GM23338 (cell line): ENCODE measurements around the gene ABCC3. TPM values are rescaled to one million over a fixed set of nuclear protein-coding genes. Genes with fewer than 3 reads are reported as not detected.

Source experiments
- ATAC-seq: fragments of 200-7000 bp; cut with Tn5 transposase; 3 replicates; pipeline ENCODE4 v1.9.1; 2020
- DNase-seq: peaks from one replicate; pipeline ENCODE4 v3.0.0-alpha.2; 2015; ENCODE audit warnings: low spot score
- H2AFZ ChIP-seq: fragments of 200-600 bp; sonication (generic); 2 replicates; pipeline ENCODE4 v1.8.0; 2016; ENCODE audit warnings: antibody characterized with exemption, mild to moderate bottlenecking, moderate library complexity
- H3F3A ChIP-seq: fragments of 200-600 bp; sonication (generic); replicated peaks from 2 replicates; pipeline ENCODE4 v1.8.0; 2017; ENCODE audit warnings: antibody characterized with exemption, mixed run types, low read depth
- H3K27ac ChIP-seq: fragments of 200-600 bp; sonication (generic); 2 replicates; pipeline ENCODE4 v1.6.1; 2016; ENCODE audit warnings: low read depth
- H3K27me3 ChIP-seq: fragments of 200-600 bp; sonication (generic); 2 replicates; pipeline ENCODE4 v1.8.0; 2016; ENCODE audit warnings: mild to moderate bottlenecking, mixed run types, moderate library complexity; ENCODE audit not compliant: insufficient read depth
- H3K36me3 ChIP-seq: fragments of 200-600 bp; sonication (generic); 2 replicates; pipeline ENCODE4 v1.8.0; 2016; ENCODE audit warnings: mild to moderate bottlenecking; ENCODE audit not compliant: insufficient read depth
- H3K4me1 ChIP-seq: fragments of 200-600 bp; sonication (generic); 2 replicates; pipeline ENCODE4 v1.8.0; 2016; ENCODE audit warnings: mild to moderate bottlenecking, moderate library complexity; ENCODE audit not compliant: insufficient read depth
- H3K4me2 ChIP-seq: fragments of 200-600 bp; sonication (generic); 2 replicates; pipeline ENCODE4 v1.7.1; 2017; ENCODE audit warnings: mixed run types
- H3K4me3 ChIP-seq: fragments of 200-600 bp; sonication (generic); 2 replicates; pipeline ENCODE4 v1.6.1; 2016; ENCODE audit warnings: mixed run types
- H3K79me2 ChIP-seq: fragments of 200-600 bp; sonication (generic); replicated peaks from 2 replicates; pipeline ENCODE4 v1.8.0; 2017; ENCODE audit warnings: mild to moderate bottlenecking; ENCODE audit not compliant: insufficient read depth
- H3K9me2 ChIP-seq: fragments of 200-600 bp; sonication (generic); 2 replicates; pipeline ENCODE4 v1.8.0; 2017; ENCODE audit not compliant: insufficient read depth
- H4K20me1 ChIP-seq: fragments of 200-600 bp; sonication (generic); replicated peaks from 2 replicates; pipeline ENCODE4 v1.8.0; 2017; ENCODE audit warnings: mild to moderate bottlenecking; ENCODE audit not compliant: insufficient read depth
- H3K27ac Mint-ChIP-seq: 2 replicates; pipeline ENCODE4 v1.8.0; 2020; ENCODE audit warnings: inconsistent platforms, mild to moderate bottlenecking, moderate library complexity, mixed read lengths
- H3K27me3 Mint-ChIP-seq: 3 replicates; pipeline ENCODE4 v1.8.0; 2022; ENCODE audit warnings: low read depth, mild to moderate bottlenecking, moderate library complexity, mixed read lengths, inconsistent platforms; ENCODE audit not compliant: insufficient read depth, poor library complexity
- H3K36me3 Mint-ChIP-seq: 3 replicates; pipeline ENCODE4 v1.8.0; 2021; ENCODE audit warnings: low read depth, mild to moderate bottlenecking, inconsistent platforms, moderate library complexity, mixed read lengths
- H3K4me1 Mint-ChIP-seq: 3 replicates; pipeline ENCODE4 v1.8.0; 2020; ENCODE audit warnings: mild to moderate bottlenecking, inconsistent platforms, mixed read lengths
- H3K4me3 Mint-ChIP-seq: 3 replicates; pipeline ENCODE4 v1.8.0; 2021; ENCODE audit warnings: moderate library complexity, mild to moderate bottlenecking, inconsistent platforms, mixed read lengths
- H3K9me3 Mint-ChIP-seq: 3 replicates; pipeline ENCODE4 v1.8.0; 2020; ENCODE audit warnings: moderate library complexity, mild to moderate bottlenecking, inconsistent platforms, mixed read lengths
- EZH2 ChIP-seq: fragments of 200-600 bp; sonication (generic); IDR thresholded peaks from one replicate; pipeline ENCODE4 v1.8.0; 2017; ENCODE audit warnings: antibody characterized with exemption, mild to moderate bottlenecking, low read depth; ENCODE audit not compliant: unreplicated experiment
- JUNB ChIP-seq: IDR thresholded peaks from one replicate; pipeline ENCODE4 v1.6.1; 2016; ENCODE audit warnings: antibody characterized with exemption; ENCODE audit not compliant: unreplicated experiment
- STAT1 ChIP-seq: IDR thresholded peaks from one replicate; pipeline ENCODE4 v1.6.1; 2016; ENCODE audit warnings: antibody characterized with exemption; ENCODE audit not compliant: unreplicated experiment
- polyA plus RNA-seq: library from polyadenylated mRNA; unstranded; fragments of >200 nt; fragmentation: Nextera tagmentation; extraction: Ambion mirVana; gene quantifications from 2 replicates; pipeline ENCODE4 v1.2.1, GENCODE V29; 2016
- total RNA-seq: library from RNA; depleted of rRNA; stranded (reverse); fragments of >200 nt; shearing (Covaris generic); gene quantifications from 2 replicates; pipeline ENCODE4 v1.2.3, GENCODE V29; 2014
- TF ChIP-seq, protein P1 (sequence below): fragments of 250-450 bp; sonication (Bioruptor Pico); IDR thresholded peaks from 2 replicates; pipeline ENCODE4 v1.5.0; 2020; ENCODE audit warnings: mild to moderate bottlenecking, moderate library complexity
- TF ChIP-seq, protein P2 (sequence below), 2 experiments: fragments of 200-600 bp in 1 of 2; sonication (generic) in 1 of 2; conservative IDR thresholded peaks; 2 replicates each; pipeline versions ENCODE4 v1.5.1 to v1.6.1; 2016 to 2017; ENCODE audit warnings: antibody characterized with exemption in 2 of 2, low read depth in 2 of 2, mild to moderate bottlenecking in 2 of 2, moderate library complexity in 1 of 2

Gene ABCC3
- total and polyA plus RNA-seq, 2 experiments from 2014 or later = not detected

DNA sequence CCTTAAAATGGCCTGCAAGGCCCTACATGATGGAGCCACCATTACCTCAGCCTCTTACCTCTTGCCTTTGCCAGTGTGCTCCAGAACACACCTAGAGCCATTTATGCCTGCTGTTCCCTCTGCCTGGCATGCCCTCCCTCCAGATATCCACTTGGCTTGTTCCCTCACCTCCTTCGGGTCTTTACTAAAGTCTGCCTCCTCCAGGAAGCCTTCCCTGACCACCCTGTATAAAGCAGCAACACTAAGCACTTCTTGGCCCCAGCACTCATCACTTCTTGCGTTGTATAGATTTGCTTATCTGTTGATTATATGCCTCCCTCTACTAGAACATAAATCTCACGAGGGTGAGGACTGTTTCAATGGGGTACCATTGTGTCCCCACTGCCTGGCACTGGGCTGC lies 47.8 kb downstream of the ABCC3 start (continued):
- TF ChIP-seq, protein P1, sequence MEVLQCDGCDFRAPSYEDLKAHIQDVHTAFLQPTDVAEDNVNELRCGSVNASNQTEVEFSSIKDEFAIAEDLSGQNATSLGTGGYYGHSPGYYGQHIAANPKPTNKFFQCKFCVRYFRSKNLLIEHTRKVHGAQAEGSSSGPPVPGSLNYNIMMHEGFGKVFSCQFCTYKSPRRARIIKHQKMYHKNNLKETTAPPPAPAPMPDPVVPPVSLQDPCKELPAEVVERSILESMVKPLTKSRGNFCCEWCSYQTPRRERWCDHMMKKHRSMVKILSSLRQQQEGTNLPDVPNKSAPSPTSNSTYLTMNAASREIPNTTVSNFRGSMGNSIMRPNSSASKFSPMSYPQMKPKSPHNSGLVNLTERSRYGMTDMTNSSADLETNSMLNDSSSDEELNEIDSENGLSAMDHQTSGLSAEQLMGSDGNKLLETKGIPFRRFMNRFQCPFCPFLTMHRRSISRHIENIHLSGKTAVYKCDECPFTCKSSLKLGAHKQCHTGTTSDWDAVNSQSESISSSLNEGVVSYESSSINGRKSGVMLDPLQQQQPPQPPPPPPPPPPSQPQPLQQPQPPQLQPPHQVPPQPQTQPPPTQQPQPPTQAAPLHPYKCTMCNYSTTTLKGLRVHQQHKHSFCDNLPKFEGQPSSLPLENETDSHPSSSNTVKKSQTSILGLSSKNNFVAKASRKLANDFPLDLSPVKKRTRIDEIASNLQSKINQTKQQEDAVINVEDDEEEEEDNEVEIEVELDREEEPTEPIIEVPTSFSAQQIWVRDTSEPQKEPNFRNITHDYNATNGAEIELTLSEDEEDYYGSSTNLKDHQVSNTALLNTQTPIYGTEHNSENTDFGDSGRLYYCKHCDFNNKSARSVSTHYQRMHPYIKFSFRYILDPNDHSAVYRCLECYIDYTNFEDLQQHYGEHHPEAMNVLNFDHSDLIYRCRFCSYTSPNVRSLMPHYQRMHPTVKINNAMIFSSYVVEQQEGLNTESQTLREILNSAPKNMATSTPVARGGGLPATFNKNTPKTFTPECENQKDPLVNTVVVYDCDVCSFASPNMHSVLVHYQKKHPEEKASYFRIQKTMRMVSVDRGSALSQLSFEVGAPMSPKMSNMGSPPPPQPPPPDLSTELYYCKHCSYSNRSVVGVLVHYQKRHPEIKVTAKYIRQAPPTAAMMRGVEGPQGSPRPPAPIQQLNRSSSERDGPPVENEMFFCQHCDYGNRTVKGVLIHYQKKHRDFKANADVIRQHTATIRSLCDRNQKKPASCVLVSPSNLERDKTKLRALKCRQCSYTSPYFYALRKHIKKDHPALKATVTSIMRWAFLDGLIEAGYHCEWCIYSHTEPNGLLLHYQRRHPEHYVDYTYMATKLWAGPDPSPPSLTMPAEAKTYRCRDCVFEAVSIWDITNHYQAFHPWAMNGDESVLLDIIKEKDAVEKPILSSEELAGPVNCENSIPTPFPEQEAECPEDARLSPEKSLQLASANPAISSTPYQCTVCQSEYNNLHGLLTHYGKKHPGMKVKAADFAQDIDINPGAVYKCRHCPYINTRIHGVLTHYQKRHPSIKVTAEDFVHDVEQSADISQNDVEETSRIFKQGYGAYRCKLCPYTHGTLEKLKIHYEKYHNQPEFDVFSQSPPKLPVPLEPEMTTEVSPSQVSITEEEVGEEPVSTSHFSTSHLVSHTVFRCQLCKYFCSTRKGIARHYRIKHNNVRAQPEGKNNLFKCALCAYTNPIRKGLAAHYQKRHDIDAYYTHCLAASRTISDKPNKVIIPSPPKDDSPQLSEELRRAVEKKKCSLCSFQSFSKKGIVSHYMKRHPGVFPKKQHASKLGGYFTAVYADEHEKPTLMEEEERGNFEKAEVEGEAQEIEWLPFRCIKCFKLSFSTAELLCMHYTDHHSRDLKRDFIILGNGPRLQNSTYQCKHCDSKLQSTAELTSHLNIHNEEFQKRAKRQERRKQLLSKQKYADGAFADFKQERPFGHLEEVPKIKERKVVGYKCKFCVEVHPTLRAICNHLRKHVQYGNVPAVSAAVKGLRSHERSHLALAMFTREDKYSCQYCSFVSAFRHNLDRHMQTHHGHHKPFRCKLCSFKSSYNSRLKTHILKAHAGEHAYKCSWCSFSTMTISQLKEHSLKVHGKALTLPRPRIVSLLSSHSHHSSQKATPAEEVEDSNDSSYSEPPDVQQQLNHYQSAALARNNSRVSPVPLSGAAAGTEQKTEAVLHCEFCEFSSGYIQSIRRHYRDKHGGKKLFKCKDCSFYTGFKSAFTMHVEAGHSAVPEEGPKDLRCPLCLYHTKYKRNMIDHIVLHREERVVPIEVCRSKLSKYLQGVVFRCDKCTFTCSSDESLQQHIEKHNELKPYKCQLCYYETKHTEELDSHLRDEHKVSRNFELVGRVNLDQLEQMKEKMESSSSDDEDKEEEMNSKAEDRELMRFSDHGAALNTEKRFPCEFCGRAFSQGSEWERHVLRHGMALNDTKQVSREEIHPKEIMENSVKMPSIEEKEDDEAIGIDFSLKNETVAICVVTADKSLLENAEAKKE (CRISPR knock-in tag) = no peak

DNA sequence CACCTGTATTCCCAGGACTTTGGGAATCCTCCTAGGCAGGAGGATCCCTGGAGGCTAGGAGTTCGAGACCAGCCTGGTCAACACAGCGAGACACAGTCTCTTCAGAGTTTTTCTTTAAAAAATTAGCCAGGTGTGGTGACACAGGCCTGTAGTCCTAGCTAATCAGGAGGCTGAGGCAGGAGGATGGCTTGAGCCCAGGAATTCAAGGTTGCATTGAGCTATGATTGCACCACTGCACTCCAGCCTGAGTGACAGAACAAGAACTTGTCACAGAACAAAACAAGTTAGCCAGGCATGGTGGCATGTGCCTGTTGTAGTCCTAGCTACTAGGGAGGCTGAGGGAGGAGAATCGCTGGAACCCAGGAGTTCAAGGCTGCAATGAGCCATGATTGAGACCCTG lies 48.3 kb downstream of the ABCC3 start:
- peaks cover 26% of the 10 kb centered on the region for H3K4me1 Mint-ChIP-seq
- TF ChIP-seq STAT1 (no peak), JUNB (no peak), EZH2 (no peak)
- TF ChIP-seq, protein P1 (CRISPR knock-in tag) = no peak
- TF ChIP-seq, protein P2, sequence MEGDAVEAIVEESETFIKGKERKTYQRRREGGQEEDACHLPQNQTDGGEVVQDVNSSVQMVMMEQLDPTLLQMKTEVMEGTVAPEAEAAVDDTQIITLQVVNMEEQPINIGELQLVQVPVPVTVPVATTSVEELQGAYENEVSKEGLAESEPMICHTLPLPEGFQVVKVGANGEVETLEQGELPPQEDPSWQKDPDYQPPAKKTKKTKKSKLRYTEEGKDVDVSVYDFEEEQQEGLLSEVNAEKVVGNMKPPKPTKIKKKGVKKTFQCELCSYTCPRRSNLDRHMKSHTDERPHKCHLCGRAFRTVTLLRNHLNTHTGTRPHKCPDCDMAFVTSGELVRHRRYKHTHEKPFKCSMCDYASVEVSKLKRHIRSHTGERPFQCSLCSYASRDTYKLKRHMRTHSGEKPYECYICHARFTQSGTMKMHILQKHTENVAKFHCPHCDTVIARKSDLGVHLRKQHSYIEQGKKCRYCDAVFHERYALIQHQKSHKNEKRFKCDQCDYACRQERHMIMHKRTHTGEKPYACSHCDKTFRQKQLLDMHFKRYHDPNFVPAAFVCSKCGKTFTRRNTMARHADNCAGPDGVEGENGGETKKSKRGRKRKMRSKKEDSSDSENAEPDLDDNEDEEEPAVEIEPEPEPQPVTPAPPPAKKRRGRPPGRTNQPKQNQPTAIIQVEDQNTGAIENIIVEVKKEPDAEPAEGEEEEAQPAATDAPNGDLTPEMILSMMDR (conservative IDR thresholded peaks at IDR 0.05; ENCODE audit: low read depth in 2 of 2) = no peak
- no peaks in the 10 kb centered on the region for H3K9me2 ChIP-seq
- 0 out of 2 replicates have a peak, but pooled peaks cover 3% of the 10 kb centered on the region for H3K4me1 ChIP-seq
- H3K27ac Mint-ChIP-seq = no peak overlapping the region
- no peaks in the 10 kb centered on the region for H3K27me3 ChIP-seq
- H3K27ac ChIP-seq = no peak overlapping the region
- no peaks in the 10 kb centered on the region for H3K79me2 ChIP-seq
- H3F3A ChIP-seq = no peaks in the 10 kb centered on the region
- H3K4me3 ChIP-seq = no peak overlapping the region
- DNase-seq (no peak), ATAC-seq (no peak)
- peaks cover 7% of the 10 kb centered on the region for H3K27me3 Mint-ChIP-seq
- H3K36me3 Mint-ChIP-seq = no peaks in the 10 kb centered on the region
- H3K4me3 Mint-ChIP-seq = no peak overlapping the region
- H3K4me2 ChIP-seq = no peak overlapping the region
- H3K36me3 ChIP-seq = no peaks in the 10 kb centered on the region
- no peak overlapping the region for H2AFZ ChIP-seq
- no peaks in the 10 kb centered on the region for H4K20me1 ChIP-seq
- no peaks in the 10 kb centered on the region for H3K9me3 Mint-ChIP-seq
